ENCODE measurements around the gene SOD1.

- no peak for TF ChIP-seq CTCF (IDR thresholded peaks at IDR 0.05 in 4 of 5, conservative IDR thresholded peaks at IDR 0.05 in 1 of 5)
- TF ChIP-seq POLR2A (IDR thresholded peaks at IDR 0.05), result no peak
Observed at GRCh38 chr21:31667639-31668038, 8.1 kb downstream of the SOD1 start.
